ENCODE results near the gene RBMS3.
"Not testable (repeated sequence)": the region's sequence is repeated elsewhere in the genome, so short reads cannot be mapped to it uniquely, and the experiment has no call there.

RBMS3 gene

GRCh38 chr3:29758108-29758433 is 477.2 kb downstream of the RBMS3 start:
- DNase-seq, result no peak

DNA sequence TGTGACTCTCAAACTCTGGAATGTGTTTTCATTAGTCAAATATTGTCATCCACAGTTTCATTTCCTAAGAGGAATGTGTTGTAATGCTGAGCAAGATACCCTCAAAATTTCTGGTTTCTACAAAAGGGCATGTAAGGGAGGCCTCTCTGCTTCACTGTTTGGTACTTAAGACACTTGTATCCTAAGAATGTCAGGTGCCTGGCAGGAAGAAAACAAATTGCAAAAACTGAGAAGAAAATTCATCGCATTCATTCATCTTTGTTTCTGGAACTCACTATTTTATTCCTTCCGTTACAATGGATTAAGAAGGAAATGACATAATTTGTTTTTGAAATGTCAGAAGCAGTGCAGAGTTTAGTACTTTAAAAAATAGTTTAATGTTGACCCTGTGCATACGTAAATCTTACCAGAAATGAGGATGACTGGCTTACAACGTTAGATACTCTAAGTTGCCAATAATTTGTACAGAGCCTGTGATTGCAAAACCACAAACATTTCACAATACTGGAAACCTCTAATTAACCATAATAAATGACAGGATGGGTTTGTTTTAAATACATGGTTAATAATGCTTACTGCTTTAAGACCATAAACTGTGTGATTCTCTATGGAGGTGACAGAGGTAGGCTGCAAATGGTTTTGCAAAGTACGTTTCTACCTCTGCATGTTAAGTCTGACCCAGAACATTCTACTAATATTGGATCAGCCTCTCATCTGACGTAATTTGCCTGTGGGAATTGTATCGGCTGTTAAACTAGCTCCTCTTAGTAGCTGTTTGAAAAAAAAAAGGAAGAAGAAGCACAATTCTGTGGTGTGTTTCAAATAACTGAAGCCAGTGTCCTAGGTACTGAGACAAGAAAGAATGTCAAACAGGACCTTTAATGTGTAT is 477.8 kb downstream of the RBMS3 start:
- no peak for DNase-seq

- no peak for DNase-seq
Observed at GRCh38 chr3:29759411-29760225, 478.7 kb downstream of the RBMS3 start.

- DNase-seq, result no peak
Observed at GRCh38 chr3:29760226-29760685, 479.4 kb downstream of the RBMS3 start.

DNA sequence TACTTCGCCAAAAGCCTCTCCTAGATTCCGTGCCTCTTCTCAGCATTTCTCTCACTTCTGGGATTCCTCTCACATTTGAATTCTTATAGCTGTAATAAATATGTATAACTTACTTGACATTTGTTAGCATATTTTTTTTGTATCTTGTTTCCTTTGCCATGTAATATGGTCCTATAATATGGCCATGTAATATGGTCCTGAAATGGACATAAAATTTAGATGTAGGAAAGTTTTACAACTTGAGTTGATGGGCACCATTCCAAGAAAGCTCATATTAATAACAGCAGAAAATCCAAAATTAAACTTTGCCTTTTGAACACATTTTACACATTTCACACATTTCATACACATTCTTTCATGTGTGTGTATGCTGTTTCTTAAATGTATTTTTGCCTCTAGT is 480.6 kb downstream of the RBMS3 start:
- no peak for DNase-seq

GRCh38 chr3:29763115-29763514 is 482.2 kb downstream of the RBMS3 start:
- DNase-seq, result no peak

GRCh38 chr3:29764041-29764440 is 483.2 kb downstream of the RBMS3 start:
- no peak for DNase-seq

- no peak for DNase-seq
Observed at GRCh38 chr3:29764603-29765254, 483.9 kb downstream of the RBMS3 start.

DNA sequence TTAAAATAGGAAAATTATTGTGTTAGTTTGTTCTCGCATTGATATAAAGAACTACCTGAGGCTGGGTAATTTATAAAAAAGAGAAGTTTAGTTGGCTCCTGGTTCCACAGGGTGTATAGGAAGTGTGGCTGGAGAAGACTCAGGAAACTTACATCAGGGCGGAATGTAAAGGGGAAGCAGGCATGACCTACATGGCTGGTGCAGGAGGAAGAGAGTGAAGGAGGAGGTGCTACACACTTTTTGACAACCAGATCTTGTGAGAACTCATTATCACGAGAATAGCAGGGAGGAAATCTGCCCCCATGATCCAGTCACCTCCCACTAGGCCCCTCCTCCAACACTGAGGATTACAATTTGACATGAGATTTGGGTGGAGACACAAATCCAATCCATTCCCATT is 490.7 kb downstream of the RBMS3 start:
- DNase-seq, result no peak

DNA sequence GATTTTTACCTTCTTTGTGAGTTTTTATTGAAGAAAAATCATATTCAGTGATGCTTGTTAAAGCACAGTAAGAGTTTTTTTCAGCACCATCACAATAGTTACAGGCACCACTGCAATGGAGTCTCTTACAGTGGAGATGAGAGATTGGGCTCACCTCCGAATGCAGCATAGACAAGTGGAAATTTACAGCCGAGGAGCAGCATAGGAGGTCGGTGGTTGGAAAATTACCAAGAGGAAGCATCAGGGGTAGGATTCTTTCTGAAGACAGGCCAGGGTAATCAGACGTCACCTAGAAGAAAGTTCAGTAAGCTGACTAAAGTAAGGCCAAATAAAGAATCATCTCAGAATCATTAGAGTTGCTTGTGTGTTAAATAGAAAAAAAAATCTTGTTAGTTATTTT is 491.6 kb downstream of the RBMS3 start:
- no peak for DNase-seq

- DNase-seq, result no peak
Observed at GRCh38 chr3:29773481-29773880, 492.6 kb downstream of the RBMS3 start.

DNA sequence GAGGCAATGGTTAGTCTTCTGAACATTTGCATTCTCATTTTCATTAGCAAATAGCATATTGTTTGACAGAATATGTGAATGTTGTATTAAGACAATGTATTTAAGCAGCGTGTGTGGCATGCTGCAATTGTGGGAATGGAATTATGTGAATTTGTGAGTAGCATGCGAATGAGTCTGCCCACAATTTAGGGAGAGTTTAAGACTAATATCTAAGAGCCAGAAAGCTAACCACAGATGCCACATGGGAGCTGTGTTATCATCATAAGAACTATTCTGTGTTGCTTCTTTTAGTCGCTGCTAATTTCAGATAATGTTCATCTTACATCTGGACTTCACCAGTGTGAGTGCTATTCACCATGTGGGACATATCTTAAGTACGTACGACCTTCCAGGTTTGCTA is 494.5 kb downstream of the RBMS3 start:
- DNase-seq, result no peak

DNA sequence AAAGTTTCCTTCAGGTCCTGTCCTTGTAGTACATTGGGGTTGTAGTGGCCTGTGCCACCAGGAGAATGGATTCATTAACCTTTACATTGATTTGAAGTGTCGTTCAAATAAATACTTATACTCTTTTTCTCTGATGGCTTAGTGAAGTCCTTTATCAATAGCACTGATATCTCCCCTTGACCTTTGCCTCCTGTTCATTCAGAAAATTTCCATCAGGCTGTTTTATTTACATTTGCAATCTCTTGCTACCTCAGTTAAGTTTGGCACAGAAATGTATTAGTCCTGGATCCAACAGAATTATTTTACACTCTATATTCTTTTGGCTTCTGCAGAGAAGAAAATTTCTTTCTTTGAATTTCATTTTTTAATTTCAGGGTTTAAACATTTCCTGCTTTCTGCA is 497.0 kb downstream of the RBMS3 start:
- DNase-seq, result no peak

DNA sequence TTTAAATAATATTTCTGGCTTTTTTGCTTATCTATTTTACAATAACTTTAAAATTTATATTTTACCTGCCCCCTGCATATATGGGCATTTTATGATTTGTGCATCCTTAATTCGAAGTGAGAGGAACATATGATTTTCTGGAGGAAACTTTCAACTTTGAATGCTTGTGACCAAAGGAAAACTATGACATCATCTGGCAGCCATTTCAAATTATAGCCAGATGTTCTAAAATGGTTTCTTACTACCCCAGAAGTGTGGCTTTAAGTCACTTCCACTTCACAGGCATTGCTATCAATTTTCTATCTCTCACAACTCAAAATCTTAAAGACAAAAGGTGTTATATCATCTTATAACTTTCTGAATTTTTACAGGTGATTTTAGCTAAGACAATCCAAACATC is 508.8 kb downstream of the RBMS3 start:
- no peak for DNase-seq

DNA sequence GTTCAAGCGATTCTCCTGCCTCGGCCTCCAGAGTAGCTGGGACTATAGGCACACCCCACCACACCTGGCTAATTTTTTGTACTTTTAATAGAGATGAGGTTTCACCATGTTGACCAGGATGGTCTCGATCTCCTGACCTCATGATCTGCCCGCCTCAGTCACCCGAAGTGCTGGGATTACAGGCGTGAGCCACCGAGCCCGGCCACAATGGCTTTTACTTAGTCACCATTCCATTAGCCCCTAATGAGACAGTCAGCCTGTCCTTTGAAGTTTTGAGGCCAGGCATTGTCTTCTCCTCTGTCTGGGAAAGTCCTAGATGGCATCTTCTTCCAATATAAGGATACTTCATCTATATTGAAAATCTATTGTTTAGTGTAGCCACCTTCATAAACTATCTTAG is 515.9 kb downstream of the RBMS3 start:
- no peak for DNase-seq

DNA sequence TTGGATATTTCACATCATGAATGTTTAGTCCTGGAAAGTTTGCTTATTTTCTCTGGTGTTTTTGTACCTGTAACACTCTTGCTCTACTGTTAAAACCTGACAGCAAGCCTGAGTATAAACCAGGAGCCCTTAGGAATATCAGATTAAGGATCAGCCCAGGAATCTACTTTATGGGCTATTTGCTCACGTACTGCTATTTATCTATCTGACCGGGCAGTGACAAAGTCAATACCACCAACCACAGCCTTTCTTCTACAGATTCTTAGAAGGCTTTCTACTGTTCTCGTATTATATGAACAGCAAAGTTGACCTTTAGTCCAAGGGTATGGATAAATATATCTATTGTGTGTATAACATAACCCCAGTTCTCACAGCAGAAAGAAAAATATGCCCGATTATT is 521.2 kb downstream of the RBMS3 start:
- no peak for DNase-seq

- DNase-seq, result no peak
Observed at GRCh38 chr3:29804044-29804443, 523.2 kb downstream of the RBMS3 start.

DNA sequence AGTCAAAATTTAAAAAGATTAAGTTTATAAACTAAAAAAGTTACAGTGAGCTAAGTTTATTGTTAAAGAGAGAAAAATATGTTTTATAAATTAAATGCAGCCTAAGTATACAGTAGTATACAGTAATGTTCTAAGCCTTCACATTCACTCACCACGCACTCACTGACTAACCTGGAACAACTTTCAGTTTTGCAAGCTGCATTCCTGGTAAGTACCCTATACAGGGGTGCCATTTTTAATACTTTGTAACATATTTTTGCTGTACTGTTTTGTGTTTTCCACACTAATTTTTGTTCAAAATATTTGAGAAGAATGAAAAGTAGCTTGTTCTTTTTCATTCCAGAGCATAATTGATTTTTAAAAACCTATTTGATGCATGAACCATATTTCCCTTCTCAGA is 524.9 kb downstream of the RBMS3 start:
- no peak for DNase-seq

DNA sequence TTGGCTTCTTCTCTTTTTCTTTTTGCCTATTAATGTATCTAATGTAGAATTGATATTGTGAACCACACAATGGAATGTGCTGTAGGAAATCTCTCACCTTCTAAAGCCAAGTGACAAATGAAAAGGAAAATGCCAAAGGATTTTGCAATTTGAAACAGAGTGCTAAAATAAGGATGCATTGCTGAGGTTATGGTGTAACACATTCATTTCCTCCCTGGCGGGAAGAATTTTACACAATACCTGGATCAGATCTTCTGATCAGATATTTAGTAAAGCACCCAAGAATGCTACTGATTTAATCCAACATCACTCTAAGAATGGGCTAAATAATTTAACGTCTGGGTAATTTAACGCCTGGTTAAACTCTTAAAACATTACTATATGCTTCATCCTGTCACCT is 527.5 kb downstream of the RBMS3 start:
- DNase-seq, result not testable (repeated sequence)

GRCh38 chr3:29822071-29822470 is 541.2 kb downstream of the RBMS3 start:
- DNase-seq, result no peak

DNA sequence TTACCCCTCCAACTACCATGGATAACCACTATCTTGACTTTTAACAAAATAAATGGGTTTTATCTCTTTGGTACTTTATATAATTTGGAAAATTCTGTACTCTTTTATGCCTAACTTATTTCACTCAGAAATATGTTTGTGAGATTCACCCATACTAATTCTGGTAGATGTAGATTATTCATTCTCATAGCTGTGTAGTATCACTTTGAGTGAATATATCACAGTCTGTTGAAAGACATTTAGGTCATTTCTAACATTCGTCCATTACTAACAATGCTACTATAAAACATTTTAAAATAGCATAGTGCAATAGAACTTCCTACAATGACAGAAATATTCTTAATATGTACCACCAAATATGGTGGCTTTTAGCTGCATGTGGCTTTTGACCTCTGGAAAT is 542.4 kb downstream of the RBMS3 start:
- no peak for DNase-seq

DNA sequence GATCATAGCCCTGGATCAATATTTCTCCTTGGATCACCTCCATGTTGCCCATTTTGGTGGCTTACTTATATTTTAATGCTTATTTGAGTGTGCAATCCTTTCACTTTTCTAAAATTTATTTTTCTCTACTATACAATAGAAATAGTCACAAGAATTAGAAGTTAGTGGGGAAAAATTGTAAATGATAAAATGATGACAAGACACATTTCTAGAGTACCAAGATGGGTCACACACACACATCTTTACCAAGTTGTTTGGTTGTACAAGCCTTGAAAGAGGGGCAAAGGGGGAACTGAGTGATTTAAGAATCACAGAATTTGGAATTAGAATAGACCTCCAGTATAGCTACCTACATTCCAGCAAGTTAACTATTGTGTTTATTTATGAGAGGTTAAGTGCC is 545.8 kb downstream of the RBMS3 start:
- DNase-seq, result no peak

GRCh38 chr3:29827756-29828155 is 546.9 kb downstream of the RBMS3 start:
- DNase-seq, result no peak

GRCh38 chr3:29829340-29829739 is 548.5 kb downstream of the RBMS3 start:
- no peak for DNase-seq
